HG03342 (cell line): ENCODE data around the gene MED15.

Source experiments
- ATAC-seq: cut with Tn5 transposase; IDR thresholded peaks from one replicate; pipeline ENCODE4 v1.9.1; 2021; ENCODE audit warnings: mild to moderate bottlenecking, moderate library complexity; ENCODE audit not compliant: unreplicated experiment

The MED15 gene

GRCh38 chr22:20509344-20510047 is 2.1 kb downstream of the MED15 start:
- ATAC-seq = no peak

- ATAC-seq = no peak
Measured at GRCh38 chr22:20510811-20511577, 3.6 kb downstream of the MED15 start.

GRCh38 chr22:20511578-20512229 is 4.3 kb downstream of the MED15 start:
- ATAC-seq = no peak

GRCh38 chr22:20514658-20515406 is 7.4 kb downstream of the MED15 start:
- no peak for ATAC-seq

- no peak for ATAC-seq
Measured at GRCh38 chr22:20516399-20516798, 9.0 kb downstream of the MED15 start.

- ATAC-seq = no peak
Measured at GRCh38 chr22:20517422-20517821, 10.0 kb downstream of the MED15 start.

- no peak for ATAC-seq
Measured at GRCh38 chr22:20517841-20518592, 10.6 kb downstream of the MED15 start.

GRCh38 chr22:20519558-20519957 is 12.1 kb downstream of the MED15 start:
- ATAC-seq = no peak

GRCh38 chr22:20520093-20520511 is 12.7 kb downstream of the MED15 start:
- ATAC-seq = no peak

- no peak for ATAC-seq
Measured at GRCh38 chr22:20522134-20523004, 15.0 kb downstream of the MED15 start.

- ATAC-seq = no peak
Measured at GRCh38 chr22:20523086-20523983, 15.9 kb downstream of the MED15 start.

GRCh38 chr22:20524004-20524481 is 16.6 kb downstream of the MED15 start:
- no peak for ATAC-seq

GRCh38 chr22:20525048-20525447 is 17.6 kb downstream of the MED15 start:
- ATAC-seq = no peak

GRCh38 chr22:20526305-20526627 is 18.9 kb downstream of the MED15 start:
- ATAC-seq = no peak

GRCh38 chr22:20526628-20527355 is 19.4 kb downstream of the MED15 start:
- ATAC-seq = no peak

GRCh38 chr22:20528405-20528978 is 21.1 kb downstream of the MED15 start:
- no peak for ATAC-seq

GRCh38 chr22:20530368-20531153 is 23.2 kb downstream of the MED15 start:
- ATAC-seq = no peak
